H1 (cell line): Measurements from ENCODE around the gene PRSS48. TPM values are rescaled to one million over a fixed set of nuclear protein-coding genes. Genes with fewer than 3 reads are reported as not detected.

Source experiments
- EZH2 ChIP-seq: fragments of 200-600 bp; sonication (generic); IDR thresholded peaks from 2 replicates; pipeline ENCODE4 v1.7.1; 2012; ENCODE audit warnings: low read depth, mild to moderate bottlenecking, moderate library complexity, low read length, inconsistent platforms; ENCODE audit not compliant: severe bottlenecking
- KDM1A ChIP-seq: fragments of 200-600, 300-600 bp; sonication (generic); IDR thresholded peaks from 2 replicates; pipeline ENCODE4 v1.7.1; 2016; ENCODE audit warnings: mild to moderate bottlenecking, low read length, borderline replicate concordance
- RAD21 ChIP-seq, 2 experiments: IDR thresholded peaks in 1 of 2; conservative IDR thresholded peaks in 1 of 2; 2 replicates each; pipeline ENCODE4 v1.6.1; 2011; ENCODE audit warnings: low read depth in 2 of 2, low read length in 2 of 2, improper control_type of control experiment in 1 of 2, inconsistent platforms in 1 of 2, mild to moderate bottlenecking in 1 of 2, moderate library complexity in 1 of 2
- SRF ChIP-seq: IDR thresholded peaks from 2 replicates; pipeline ENCODE4 v1.6.1; 2011; ENCODE audit warnings: mild to moderate bottlenecking, low read depth, low read length, moderate library complexity
- TAF7 ChIP-seq: optimal IDR thresholded peaks from 2 replicates; pipeline ENCODE3; 2011; ENCODE audit warnings: low read depth, mild to moderate bottlenecking, inconsistent platforms, low read length, moderate library complexity, borderline replicate concordance
- TBP ChIP-seq: IDR thresholded peaks from 2 replicates; pipeline ENCODE4 v1.6.1; 2011; ENCODE audit warnings: low read depth, low read length, improper control_type of control experiment
- polyA plus RNA-seq, 7 experiments: library from polyadenylated mRNA; depleted of rRNA in 3 of 7; stranded (reverse) in 5 of 7; unstranded in 2 of 7; fragments of >200 nt in 5 of 7; fragments of 200-250 nt in 2 of 7; gene quantifications; 1 replicate in 5 of 7; 2 replicates in 1 of 7; 4 replicates in 1 of 7; pipeline versions ENCODE4 v1.2.1 to v1.2.3, GENCODE V29; 2011 to 2013; ENCODE audit warnings: missing spikeins in 2 of 7, mixed read lengths in 2 of 7
- total RNA-seq: library from RNA; stranded (reverse); fragmentation: NEBNext Ultra II Directional; extraction: Animal tissue kit (Norgen Biotek cat#: 25700); gene quantifications from 2 replicates; pipeline ENCODE4 v1.2.1, GENCODE V29; 2021
- TF ChIP-seq, protein P1 (sequence below): fragments of 300-600 bp; sonication (generic); IDR thresholded peaks from 2 replicates; pipeline ENCODE4 v1.7.1; 2012; ENCODE audit warnings: low read length, moderate library complexity, mild to moderate bottlenecking, inconsistent platforms; ENCODE audit not compliant: insufficient replicate concordance
- TF ChIP-seq, protein P2 (sequence below): IDR thresholded peaks from 2 replicates; pipeline ENCODE4 v1.6.1; 2012; ENCODE audit warnings: low read length, inconsistent platforms

PRSS48 gene
- total and polyA plus RNA-seq, 2 of the 8 experiments (the other 6 are each of a cell fraction or from before 2014, with no cell fraction given) = not detected

DNA sequence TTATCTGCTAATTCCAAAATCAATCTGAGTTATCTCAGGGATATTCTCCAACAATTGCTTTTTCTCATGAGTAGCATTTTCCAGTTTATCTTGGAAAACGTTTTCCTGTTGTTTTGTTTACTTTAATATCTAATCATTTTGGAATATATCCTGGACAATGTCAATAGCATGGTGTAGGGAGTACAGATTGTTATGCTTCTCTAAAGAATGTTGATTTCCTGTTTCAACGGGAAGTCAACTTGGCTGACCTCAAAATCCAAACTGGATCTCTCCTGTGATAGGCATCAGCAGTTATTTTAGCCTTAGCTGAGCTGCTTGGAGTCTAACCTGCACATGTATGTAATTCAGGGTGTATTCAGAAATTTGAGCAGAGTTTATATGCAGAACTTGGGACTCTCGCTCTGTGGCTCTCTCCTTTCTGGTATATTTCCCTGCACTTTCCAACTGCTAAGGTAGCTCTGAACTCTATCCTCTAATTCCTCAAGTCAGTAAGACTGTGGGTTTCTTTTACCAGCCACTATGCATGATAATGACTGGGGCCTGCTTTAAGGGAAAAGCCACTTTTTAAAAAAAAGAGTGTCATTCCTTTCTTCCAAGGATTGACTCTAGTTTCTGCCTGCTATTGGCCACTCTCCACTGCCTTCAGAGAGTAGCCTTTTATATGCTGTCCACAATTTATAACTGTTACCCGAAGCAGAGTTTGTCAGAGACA, 7.7 kb downstream of the PRSS48 start (continued):
- TF ChIP-seq, protein P1, sequence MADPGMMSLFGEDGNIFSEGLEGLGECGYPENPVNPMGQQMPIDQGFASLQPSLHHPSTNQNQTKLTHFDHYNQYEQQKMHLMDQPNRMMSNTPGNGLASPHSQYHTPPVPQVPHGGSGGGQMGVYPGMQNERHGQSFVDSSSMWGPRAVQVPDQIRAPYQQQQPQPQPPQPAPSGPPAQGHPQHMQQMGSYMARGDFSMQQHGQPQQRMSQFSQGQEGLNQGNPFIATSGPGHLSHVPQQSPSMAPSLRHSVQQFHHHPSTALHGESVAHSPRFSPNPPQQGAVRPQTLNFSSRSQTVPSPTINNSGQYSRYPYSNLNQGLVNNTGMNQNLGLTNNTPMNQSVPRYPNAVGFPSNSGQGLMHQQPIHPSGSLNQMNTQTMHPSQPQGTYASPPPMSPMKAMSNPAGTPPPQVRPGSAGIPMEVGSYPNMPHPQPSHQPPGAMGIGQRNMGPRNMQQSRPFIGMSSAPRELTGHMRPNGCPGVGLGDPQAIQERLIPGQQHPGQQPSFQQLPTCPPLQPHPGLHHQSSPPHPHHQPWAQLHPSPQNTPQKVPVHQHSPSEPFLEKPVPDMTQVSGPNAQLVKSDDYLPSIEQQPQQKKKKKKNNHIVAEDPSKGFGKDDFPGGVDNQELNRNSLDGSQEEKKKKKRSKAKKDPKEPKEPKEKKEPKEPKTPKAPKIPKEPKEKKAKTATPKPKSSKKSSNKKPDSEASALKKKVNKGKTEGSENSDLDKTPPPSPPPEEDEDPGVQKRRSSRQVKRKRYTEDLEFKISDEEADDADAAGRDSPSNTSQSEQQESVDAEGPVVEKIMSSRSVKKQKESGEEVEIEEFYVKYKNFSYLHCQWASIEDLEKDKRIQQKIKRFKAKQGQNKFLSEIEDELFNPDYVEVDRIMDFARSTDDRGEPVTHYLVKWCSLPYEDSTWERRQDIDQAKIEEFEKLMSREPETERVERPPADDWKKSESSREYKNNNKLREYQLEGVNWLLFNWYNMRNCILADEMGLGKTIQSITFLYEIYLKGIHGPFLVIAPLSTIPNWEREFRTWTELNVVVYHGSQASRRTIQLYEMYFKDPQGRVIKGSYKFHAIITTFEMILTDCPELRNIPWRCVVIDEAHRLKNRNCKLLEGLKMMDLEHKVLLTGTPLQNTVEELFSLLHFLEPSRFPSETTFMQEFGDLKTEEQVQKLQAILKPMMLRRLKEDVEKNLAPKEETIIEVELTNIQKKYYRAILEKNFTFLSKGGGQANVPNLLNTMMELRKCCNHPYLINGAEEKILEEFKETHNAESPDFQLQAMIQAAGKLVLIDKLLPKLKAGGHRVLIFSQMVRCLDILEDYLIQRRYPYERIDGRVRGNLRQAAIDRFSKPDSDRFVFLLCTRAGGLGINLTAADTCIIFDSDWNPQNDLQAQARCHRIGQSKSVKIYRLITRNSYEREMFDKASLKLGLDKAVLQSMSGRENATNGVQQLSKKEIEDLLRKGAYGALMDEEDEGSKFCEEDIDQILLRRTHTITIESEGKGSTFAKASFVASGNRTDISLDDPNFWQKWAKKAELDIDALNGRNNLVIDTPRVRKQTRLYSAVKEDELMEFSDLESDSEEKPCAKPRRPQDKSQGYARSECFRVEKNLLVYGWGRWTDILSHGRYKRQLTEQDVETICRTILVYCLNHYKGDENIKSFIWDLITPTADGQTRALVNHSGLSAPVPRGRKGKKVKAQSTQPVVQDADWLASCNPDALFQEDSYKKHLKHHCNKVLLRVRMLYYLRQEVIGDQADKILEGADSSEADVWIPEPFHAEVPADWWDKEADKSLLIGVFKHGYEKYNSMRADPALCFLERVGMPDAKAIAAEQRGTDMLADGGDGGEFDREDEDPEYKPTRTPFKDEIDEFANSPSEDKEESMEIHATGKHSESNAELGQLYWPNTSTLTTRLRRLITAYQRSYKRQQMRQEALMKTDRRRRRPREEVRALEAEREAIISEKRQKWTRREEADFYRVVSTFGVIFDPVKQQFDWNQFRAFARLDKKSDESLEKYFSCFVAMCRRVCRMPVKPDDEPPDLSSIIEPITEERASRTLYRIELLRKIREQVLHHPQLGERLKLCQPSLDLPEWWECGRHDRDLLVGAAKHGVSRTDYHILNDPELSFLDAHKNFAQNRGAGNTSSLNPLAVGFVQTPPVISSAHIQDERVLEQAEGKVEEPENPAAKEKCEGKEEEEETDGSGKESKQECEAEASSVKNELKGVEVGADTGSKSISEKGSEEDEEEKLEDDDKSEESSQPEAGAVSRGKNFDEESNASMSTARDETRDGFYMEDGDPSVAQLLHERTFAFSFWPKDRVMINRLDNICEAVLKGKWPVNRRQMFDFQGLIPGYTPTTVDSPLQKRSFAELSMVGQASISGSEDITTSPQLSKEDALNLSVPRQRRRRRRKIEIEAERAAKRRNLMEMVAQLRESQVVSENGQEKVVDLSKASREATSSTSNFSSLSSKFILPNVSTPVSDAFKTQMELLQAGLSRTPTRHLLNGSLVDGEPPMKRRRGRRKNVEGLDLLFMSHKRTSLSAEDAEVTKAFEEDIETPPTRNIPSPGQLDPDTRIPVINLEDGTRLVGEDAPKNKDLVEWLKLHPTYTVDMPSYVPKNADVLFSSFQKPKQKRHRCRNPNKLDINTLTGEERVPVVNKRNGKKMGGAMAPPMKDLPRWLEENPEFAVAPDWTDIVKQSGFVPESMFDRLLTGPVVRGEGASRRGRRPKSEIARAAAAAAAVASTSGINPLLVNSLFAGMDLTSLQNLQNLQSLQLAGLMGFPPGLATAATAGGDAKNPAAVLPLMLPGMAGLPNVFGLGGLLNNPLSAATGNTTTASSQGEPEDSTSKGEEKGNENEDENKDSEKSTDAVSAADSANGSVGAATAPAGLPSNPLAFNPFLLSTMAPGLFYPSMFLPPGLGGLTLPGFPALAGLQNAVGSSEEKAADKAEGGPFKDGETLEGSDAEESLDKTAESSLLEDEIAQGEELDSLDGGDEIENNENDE = peak; percentile 66
- TF ChIP-seq, protein P2, sequence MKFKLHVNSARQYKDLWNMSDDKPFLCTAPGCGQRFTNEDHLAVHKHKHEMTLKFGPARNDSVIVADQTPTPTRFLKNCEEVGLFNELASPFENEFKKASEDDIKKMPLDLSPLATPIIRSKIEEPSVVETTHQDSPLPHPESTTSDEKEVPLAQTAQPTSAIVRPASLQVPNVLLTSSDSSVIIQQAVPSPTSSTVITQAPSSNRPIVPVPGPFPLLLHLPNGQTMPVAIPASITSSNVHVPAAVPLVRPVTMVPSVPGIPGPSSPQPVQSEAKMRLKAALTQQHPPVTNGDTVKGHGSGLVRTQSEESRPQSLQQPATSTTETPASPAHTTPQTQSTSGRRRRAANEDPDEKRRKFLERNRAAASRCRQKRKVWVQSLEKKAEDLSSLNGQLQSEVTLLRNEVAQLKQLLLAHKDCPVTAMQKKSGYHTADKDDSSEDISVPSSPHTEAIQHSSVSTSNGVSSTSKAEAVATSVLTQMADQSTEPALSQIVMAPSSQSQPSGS = no peak
- TF ChIP-seq TBP (no peak), RAD21 (IDR thresholded peaks at IDR 0.05 in 1 of 2, conservative IDR thresholded peaks at IDR 0.05 in 1 of 2; ENCODE audit: low read depth in 2 of 2, low read length in 2 of 2) (peak; percentile 1 to 16; a peak in 2 of 4 replicates), SRF (no peak), KDM1A (no peak), TAF7 (no peak), EZH2 (no peak)
